ENCODE data around the gene RXRA.

DNA sequence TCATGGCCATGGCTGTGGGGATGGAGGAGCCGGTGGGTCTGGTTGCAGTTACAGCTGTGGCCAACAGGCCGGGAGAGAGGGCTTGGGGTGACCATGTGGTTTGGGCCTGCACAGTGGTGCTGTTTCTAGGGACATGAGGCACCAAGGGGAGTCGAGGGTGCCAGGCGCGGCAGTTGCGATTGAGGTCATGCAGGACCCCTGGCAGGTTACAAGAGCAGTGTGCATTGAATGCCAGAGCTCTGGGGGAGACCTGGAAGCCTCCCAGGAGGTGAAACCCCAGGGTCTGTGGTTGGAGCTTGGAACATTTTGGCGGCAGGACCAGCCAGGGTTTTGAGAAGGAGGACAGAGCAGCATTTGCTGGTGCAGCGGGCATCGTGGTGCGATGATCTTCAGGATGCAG lies 21.7 kb downstream of the RXRA start:
- TF ChIP-seq, protein P1, sequence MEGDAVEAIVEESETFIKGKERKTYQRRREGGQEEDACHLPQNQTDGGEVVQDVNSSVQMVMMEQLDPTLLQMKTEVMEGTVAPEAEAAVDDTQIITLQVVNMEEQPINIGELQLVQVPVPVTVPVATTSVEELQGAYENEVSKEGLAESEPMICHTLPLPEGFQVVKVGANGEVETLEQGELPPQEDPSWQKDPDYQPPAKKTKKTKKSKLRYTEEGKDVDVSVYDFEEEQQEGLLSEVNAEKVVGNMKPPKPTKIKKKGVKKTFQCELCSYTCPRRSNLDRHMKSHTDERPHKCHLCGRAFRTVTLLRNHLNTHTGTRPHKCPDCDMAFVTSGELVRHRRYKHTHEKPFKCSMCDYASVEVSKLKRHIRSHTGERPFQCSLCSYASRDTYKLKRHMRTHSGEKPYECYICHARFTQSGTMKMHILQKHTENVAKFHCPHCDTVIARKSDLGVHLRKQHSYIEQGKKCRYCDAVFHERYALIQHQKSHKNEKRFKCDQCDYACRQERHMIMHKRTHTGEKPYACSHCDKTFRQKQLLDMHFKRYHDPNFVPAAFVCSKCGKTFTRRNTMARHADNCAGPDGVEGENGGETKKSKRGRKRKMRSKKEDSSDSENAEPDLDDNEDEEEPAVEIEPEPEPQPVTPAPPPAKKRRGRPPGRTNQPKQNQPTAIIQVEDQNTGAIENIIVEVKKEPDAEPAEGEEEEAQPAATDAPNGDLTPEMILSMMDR (IDR thresholded peaks at IDR 0.05), result no peak
- no peak for TF ChIP-seq POLR2AphosphoS5 (IDR thresholded peaks at IDR 0.05)
- no peak for TF ChIP-seq POLR2A (IDR thresholded peaks at IDR 0.05)

Measured in transverse colon (tissue), 4 donors.